GM12801 (cell line): ENCODE measurements around the gene PPFIBP2.

Experiments
- CTCF ChIP-seq: IDR thresholded peaks from one replicate; pipeline ENCODE4 v1.5.1; 2011; ENCODE audit warnings: control low read depth; ENCODE audit not compliant: insufficient read length; ENCODE audit errors: extremely low read depth

PPFIBP2 gene

DNA sequence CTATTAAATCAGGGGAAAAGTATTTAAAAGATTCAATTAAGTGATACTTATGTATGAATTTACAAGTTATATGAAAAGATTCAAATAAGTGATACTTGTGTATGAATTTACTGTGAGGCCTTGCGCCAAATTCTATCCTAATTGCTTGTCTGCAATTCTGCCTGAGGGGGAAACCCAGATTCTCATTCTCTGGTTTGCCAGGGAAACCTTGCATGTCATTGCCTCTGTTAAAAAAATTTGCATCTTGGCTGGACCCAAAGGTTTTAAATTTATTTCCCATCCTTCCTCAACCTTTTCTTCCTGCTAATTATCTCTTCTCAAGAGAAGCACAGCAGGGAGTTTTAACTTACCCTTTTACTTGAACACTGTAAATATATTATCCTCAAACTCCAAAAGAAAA lies 14.7 kb upstream of the PPFIBP2 start:
- TF ChIP-seq CTCF: no peak

GRCh38 chr11:7500251-7500650 lies 13.5 kb upstream of the PPFIBP2 start:
- TF ChIP-seq CTCF: no peak

DNA sequence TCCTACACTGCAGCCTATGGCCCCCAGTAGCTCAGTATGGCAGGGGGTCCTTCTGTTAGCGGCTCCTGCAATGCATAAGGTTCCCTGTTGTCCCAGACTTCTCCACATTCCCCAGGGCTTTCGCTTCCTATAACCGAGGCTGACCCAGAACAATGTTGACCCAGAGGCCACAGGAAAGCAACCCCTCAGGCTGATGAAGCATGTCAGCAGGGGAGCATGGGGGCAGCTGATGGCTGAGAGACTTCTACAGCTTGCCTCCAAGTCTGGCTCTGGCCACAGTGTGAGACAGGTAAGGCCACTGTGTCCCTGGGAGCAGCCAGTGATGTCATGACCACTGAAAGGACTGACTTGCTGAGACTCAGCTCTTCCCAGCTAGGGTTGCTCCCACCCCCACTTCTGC lies 12.5 kb upstream of the PPFIBP2 start:
- no peak for TF ChIP-seq CTCF

GRCh38 chr11:7501894-7502293 lies 11.9 kb upstream of the PPFIBP2 start:
- TF ChIP-seq CTCF: no peak

- TF ChIP-seq CTCF: no peak
Observed at GRCh38 chr11:7506243-7506642, 7.6 kb upstream of the PPFIBP2 start.

- no peak for TF ChIP-seq CTCF
Observed at GRCh38 chr11:7508087-7508486, 5.7 kb upstream of the PPFIBP2 start.

DNA sequence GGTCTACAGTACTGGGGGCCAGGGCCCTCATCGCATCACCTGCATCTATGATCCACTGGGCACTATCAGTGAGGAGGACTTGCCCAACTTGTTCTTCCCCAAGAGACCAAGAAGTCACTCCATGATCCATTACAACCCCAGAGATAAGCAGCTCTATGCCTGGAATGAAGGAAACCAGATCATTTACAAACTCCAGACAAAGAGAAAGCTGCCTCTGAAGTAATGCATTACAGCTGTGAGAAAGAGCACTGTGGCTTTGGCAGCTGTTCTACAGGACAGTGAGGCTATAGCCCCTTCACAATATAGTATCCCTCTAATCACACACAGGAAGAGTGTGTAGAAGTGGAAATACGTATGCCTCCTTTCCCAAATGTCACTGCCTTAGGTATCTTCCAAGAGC lies 3.8 kb upstream of the PPFIBP2 start:
- TF ChIP-seq CTCF: no peak

GRCh38 chr11:7511401-7511800 lies 2.4 kb upstream of the PPFIBP2 start:
- TF ChIP-seq CTCF: no peak
